ENCODE results near the gene SMYD3. TPM values are rescaled to one million over a fixed set of nuclear protein-coding genes. Genes with fewer than 3 reads are reported as not detected.

Gene SMYD3
- total and polyA plus RNA-seq, 5 donors = 6.8 to 11.6 (median 9.9) TPM

DNA sequence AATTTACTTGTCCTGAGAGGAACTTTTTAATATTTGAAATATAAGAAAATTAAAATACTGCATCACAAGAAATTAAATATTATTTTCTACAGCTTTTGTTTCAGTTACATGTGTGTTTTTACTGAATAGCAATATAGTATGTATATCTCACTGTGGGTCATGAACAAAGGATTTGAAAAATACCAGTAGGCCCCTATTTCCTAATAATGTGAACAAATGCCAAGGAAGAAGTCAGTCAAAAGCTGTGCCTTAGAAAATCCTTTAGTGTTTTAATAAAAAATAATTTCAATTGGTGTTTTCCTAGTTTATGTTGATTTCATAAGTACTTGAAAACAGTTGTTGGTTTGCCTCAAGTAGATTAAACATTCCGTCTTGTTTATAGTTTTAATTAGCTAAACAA lies 46.7 kb downstream of the SMYD3 start:
- Histone ChIP-seq H3K4me3 (ENCODE audit: low read length) (no peak overlapping the region), H3K9me3 (ENCODE audit: control insufficient read depth, low read length) (no peaks in the 10 kb centered on the region), H3K27ac (ENCODE audit: low read length) (no peak overlapping the region), H3K4me1 (ENCODE audit: control insufficient read depth, insufficient read depth, low read length) (no peaks in the 10 kb centered on the region), H3K27me3 (ENCODE audit: control insufficient read depth, insufficient read depth) (no peaks in the 10 kb centered on the region)
- 96% methylated on average over 1 of the region's 1 CpG for WGBS
- intact Hi-C loops (cut with DNase I) = no loop called here
- ATAC-seq (no peak), DNase-seq (no peak)

GRCh38 chr1:246459221-246459620 lies 47.9 kb downstream of the SMYD3 start:
- ATAC-seq = no peak
- intact Hi-C loops (cut with DNase I) = no loop called here
- Histone ChIP-seq H3K4me3 (ENCODE audit: low read length) (no peak overlapping the region), H3K27ac (ENCODE audit: low read length) (no peak overlapping the region), H3K4me1 (ENCODE audit: control insufficient read depth, insufficient read depth, low read length) (no peaks in the 10 kb centered on the region), H3K27me3 (ENCODE audit: control insufficient read depth, insufficient read depth) (no peaks in the 10 kb centered on the region), H3K9me3 (ENCODE audit: control insufficient read depth, low read length) (no peaks in the 10 kb centered on the region)
- no peak for DNase-seq
- 87% methylated on average over 14 of the region's 14 CpGs for WGBS

- H3K9me3 ChIP-seq (ENCODE audit: control insufficient read depth, low read length) = no peaks in the 10 kb centered on the region
- DNase-seq = no peak
- H3K4me1 ChIP-seq (ENCODE audit: control insufficient read depth, insufficient read depth, low read length) = no peaks in the 10 kb centered on the region
- 95% methylated on average over 1 of the region's 1 CpG for WGBS
- H3K27me3 ChIP-seq (ENCODE audit: control insufficient read depth, insufficient read depth) = no peaks in the 10 kb centered on the region
- ATAC-seq = no peak
- no peak overlapping the region for H3K4me3 ChIP-seq (ENCODE audit: low read length)
- no peak overlapping the region for H3K27ac ChIP-seq (ENCODE audit: low read length)
- intact Hi-C loops (cut with DNase I) = no loop called here
These were observed 51.6 kb downstream of the SMYD3 start for GRCh38 chr1:246455476-246455875.

GRCh38 chr1:246454655-246455054 lies 52.4 kb downstream of the SMYD3 start:
- intact Hi-C loops (cut with DNase I) = loop anchor here in 1 of 4 donors (5.0 kb wide), 1 partner anchor 1302 kb away; the partner anchor contains the start of gene KIF26B
- Histone ChIP-seq H3K27me3 (ENCODE audit: control insufficient read depth, insufficient read depth) (no peaks in the 10 kb centered on the region), H3K4me1 (ENCODE audit: control insufficient read depth, insufficient read depth, low read length) (no peaks in the 10 kb centered on the region), H3K4me3 (ENCODE audit: low read length) (no peak overlapping the region), H3K27ac (ENCODE audit: low read length) (no peak overlapping the region), H3K9me3 (ENCODE audit: control insufficient read depth, low read length) (no peaks in the 10 kb centered on the region)
- DNase-seq (no peak), ATAC-seq (no peak)

DNA sequence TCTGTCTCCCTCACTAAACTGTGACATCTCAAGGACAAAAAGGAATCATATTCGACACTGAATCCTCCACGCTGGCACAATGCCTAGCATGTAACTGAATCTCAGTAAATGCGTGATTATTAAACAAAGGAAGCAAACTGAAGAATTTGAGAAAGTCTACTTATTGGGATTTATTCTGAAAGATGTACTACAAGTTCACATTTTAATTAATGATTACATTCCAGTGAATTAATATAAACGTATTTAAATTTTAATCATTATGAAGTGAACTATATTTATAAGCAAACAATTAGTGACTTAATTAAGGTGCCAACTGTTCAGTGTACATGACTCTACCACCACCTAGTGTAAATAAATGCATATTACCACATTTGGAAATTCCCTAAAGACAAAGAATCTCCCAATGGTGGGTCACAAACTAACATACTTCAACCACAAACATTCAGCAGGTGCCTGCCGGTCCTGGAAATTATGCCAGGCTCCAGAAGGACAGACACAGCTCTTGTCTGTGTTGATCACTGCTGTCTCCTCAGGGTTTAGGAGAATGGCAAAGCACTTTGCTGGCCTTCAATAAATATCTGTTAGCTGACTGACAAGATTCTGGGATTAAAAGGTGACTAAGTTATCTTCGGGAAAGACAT lies 56.3 kb downstream of the SMYD3 start:
- Histone ChIP-seq H3K27me3 (ENCODE audit: control insufficient read depth, insufficient read depth) (no peaks in the 10 kb centered on the region), H3K4me1 (ENCODE audit: control insufficient read depth, insufficient read depth, low read length) (no peaks in the 10 kb centered on the region), H3K27ac (ENCODE audit: low read length) (no peak overlapping the region), H3K4me3 (ENCODE audit: low read length) (no peak overlapping the region), H3K9me3 (ENCODE audit: control insufficient read depth, low read length) (no peaks in the 10 kb centered on the region)
- no peak for DNase-seq
- intact Hi-C loops (cut with DNase I) = loop anchor here in 1 of 4 donors (5.0 kb wide), 1 partner anchor 1298 kb away; the partner anchor contains the start of gene KIF26B
- ATAC-seq = no peak
- WGBS = 43% methylated on average over 6 of the region's 6 CpGs

DNA sequence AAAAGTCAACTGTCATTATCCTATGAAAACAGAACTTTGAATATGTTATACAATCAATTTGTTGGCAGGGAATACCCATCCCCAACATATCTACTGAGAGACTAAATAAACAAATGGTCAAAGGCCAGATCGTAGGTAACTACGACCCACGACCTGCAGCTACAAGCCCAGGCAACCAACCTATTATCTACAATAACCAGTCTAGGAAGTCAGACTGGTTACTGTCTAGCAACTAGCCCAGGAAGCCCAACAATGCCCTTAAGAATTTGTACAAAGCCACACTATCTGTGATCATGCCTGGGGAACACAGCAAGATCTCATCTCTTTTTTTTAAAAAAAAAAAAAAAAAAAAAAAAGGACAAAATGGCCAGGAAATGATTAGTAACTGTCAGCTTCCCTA lies 58.7 kb downstream of the SMYD3 start:
- Histone ChIP-seq H3K9me3 (ENCODE audit: control insufficient read depth, low read length) (no peaks in the 10 kb centered on the region), H3K4me1 (ENCODE audit: control insufficient read depth, insufficient read depth, low read length) (peaks cover 2% of the 10 kb centered on the region), H3K4me3 (ENCODE audit: low read length) (no peak overlapping the region), H3K27me3 (ENCODE audit: control insufficient read depth, insufficient read depth) (no peaks in the 10 kb centered on the region), H3K27ac (ENCODE audit: low read length) (no peak overlapping the region)
- intact Hi-C loops (cut with DNase I) = loop anchor here in 3 of 4 donors (5.0 to 10.0 kb wide), 2 partner anchors 434 to 436 kb away; no protein-coding TSS in a partner anchor
- DNase-seq = no peak
- 97% methylated on average over 3 of the region's 3 CpGs for WGBS
- no peak for ATAC-seq

DNA sequence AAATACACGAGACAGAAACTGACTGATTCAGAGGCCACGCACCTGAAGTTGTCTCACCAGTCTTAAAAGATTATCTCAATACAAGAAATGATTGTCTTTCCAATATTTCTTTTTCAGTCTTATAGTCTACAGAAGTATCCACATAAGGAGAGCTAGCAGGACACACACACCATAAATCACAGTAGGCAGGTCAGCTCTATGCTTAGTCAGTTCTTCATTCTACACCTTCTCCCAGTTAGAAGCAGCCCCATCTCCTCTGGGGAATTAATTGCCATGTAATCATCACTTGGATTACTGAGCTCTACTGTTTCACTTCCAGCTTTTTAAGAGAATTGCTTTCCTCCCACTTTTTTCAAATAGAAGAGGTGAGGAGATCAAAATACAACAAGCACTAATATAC lies 59.6 kb downstream of the SMYD3 start:
- no peak overlapping the region for H3K27ac ChIP-seq (ENCODE audit: low read length)
- 67% methylated on average over 2 of the region's 2 CpGs for WGBS
- no peak overlapping the region for H3K4me3 ChIP-seq (ENCODE audit: low read length)
- H3K27me3 ChIP-seq (ENCODE audit: control insufficient read depth, insufficient read depth) = no peaks in the 10 kb centered on the region
- DNase-seq = no peak
- no peaks in the 10 kb centered on the region for H3K9me3 ChIP-seq (ENCODE audit: control insufficient read depth, low read length)
- intact Hi-C loops (cut with DNase I) = loop anchor here in 3 of 4 donors (5.0 to 10.0 kb wide), 2 partner anchors 433 to 435 kb away; no protein-coding TSS in a partner anchor
- ATAC-seq = no peak
- peaks cover 2% of the 10 kb centered on the region for H3K4me1 ChIP-seq (ENCODE audit: control insufficient read depth, insufficient read depth, low read length)

DNA sequence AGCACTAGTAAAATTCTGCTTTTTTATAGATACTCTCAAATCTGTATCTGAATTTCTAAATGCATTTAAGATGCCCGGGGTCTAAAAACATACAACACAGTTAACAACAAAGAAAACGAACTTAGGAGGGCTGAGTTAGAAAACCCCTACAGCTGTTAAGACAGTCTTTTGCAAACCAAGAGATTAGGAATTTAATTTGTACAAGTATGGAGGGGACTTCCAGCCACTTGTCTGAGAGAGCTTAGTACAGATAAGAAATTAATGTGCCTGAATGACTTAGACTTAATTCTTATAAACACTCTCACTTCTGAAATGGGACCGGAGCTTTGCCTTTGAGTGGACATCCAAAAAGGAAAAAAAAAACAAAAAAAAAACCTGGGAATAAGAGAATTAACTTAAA lies 61.6 kb downstream of the SMYD3 start:
- ATAC-seq (no peak), DNase-seq (no peak)
- Histone ChIP-seq H3K4me3 (ENCODE audit: low read length) (no peak overlapping the region), H3K9me3 (ENCODE audit: control insufficient read depth, low read length) (no peaks in the 10 kb centered on the region), H3K27me3 (ENCODE audit: control insufficient read depth, insufficient read depth) (no peaks in the 10 kb centered on the region), H3K27ac (ENCODE audit: low read length) (no peak overlapping the region), H3K4me1 (ENCODE audit: control insufficient read depth, insufficient read depth, low read length) (peaks cover 2% of the 10 kb centered on the region)
- intact Hi-C loops (cut with DNase I) = loop anchor here in 3 of 4 donors (5.0 to 10.0 kb wide), 2 partner anchors 431 to 433 kb away; no protein-coding TSS in a partner anchor
- 74% methylated on average over 3 of the region's 3 CpGs for WGBS

- 47% methylated on average over 3 of the region's 3 CpGs for WGBS
- DNase-seq = no peak
- ATAC-seq = no peak
- Histone ChIP-seq H3K4me1 (ENCODE audit: control insufficient read depth, insufficient read depth, low read length) (peaks cover 2% of the 10 kb centered on the region), H3K9me3 (ENCODE audit: control insufficient read depth, low read length) (no peaks in the 10 kb centered on the region), H3K4me3 (ENCODE audit: low read length) (no peak overlapping the region), H3K27me3 (ENCODE audit: control insufficient read depth, insufficient read depth) (no peaks in the 10 kb centered on the region), H3K27ac (ENCODE audit: low read length) (no peak overlapping the region)
- intact Hi-C loops (cut with DNase I) = loop anchor here in 3 of 4 donors (5.0 to 10.0 kb wide), 2 partner anchors 430 to 432 kb away; no protein-coding TSS in a partner anchor
These were observed 62.5 kb downstream of the SMYD3 start for GRCh38 chr1:246444617-246445016.

- intact Hi-C loops (cut with DNase I) = no loop called here
- Histone ChIP-seq H3K4me1 (ENCODE audit: control insufficient read depth, insufficient read depth, low read length) (no peaks in the 10 kb centered on the region), H3K27ac (ENCODE audit: low read length) (no peak overlapping the region), H3K9me3 (ENCODE audit: control insufficient read depth, low read length) (no peaks in the 10 kb centered on the region), H3K4me3 (ENCODE audit: low read length) (no peak overlapping the region), H3K27me3 (ENCODE audit: control insufficient read depth, insufficient read depth) (no peaks in the 10 kb centered on the region)
- ATAC-seq (no peak), DNase-seq (no peak)
- 67% methylated on average over 3 of the region's 3 CpGs for WGBS
These were observed 69.1 kb downstream of the SMYD3 start for GRCh38 chr1:246437961-246438360.

- DNase-seq (no peak), ATAC-seq (no peak)
- intact Hi-C loops (cut with DNase I) = no loop called here
- 59% methylated on average over 6 of the region's 6 CpGs for WGBS
- Histone ChIP-seq H3K4me1 (ENCODE audit: control insufficient read depth, insufficient read depth, low read length) (no peaks in the 10 kb centered on the region), H3K27me3 (ENCODE audit: control insufficient read depth, insufficient read depth) (no peaks in the 10 kb centered on the region), H3K4me3 (ENCODE audit: low read length) (no peak overlapping the region), H3K27ac (ENCODE audit: low read length) (no peak overlapping the region), H3K9me3 (ENCODE audit: control insufficient read depth, low read length) (no peaks in the 10 kb centered on the region)
These were observed 71.5 kb downstream of the SMYD3 start for GRCh38 chr1:246435421-246436041.
